CD1c-positive myeloid dendritic cell (primary cell): ENCODE data around the gene TMTC2.

Source experiments
- DNase-seq: peaks from one replicate; pipeline ENCODE4 v3.0.0-alpha.2; 2016; ENCODE audit errors: extremely low spot score

Gene TMTC2

DNA sequence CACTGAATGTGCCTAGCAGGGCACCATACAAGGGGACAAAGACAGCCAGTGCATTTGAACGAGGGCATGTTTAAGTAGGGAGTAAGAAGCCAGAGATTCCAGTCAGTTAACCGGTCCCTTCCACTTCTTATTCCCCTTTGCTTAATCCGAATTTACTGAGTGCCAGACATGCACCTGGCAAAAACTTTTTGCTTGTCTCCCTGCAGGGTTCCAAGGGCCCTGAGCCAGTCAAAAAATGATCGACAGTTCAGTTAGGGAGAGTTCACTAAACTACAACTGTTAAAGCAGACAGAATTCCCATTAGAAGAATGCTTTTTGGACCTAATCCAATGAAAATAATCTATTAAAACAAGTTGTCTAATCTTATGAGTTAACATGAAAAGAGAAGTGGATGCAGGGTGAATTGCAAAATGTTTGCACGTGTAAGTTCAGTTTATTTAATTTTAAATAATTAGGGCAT, 193.8 kb downstream of the TMTC2 start:
- DNase-seq = no peak

DNA sequence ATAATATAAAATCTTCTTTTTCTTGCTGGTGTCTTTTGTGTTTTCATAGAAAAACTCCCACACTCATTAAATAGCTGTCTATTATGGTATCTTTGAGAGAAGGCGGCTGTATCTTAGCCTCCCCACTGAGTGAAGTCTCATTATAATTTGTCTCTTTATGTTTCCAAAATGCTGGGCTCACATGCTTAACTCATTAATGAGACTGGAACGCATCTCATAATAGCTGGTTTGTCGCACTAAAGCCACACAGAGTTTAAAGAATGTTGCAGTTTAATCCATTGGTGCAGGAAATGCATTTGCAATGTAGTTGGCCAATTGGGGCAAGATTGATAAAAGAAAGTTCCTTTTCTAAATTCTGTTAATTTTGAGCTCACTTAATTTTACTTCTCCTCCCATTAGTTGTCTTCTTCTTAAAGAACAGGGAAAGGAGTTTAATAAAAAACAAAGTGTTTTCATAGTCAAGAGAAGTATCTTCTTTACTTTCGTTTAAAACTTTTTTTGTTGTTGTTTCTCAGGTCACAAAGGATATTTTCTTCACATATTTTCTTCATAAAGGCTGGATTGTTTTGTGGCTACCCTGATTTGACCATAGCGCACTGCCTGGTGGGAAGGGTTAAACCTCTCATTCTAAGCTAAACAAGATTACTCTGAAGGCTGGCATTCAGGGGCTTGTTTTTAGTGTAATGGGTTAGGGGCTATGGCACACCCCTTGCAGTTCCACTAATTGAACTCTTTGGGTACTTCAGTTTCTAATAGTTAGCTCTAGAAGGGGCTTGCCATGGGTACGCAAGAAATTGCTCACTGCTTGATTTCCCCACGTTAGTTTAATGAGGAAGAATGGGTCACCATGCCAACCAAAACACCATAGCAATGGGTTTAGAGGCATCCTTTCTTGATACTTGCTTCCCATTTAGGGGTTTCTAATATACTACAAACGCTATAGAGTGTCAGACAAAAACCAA, 197.0 kb downstream of the TMTC2 start:
- DNase-seq = no peak

DNA sequence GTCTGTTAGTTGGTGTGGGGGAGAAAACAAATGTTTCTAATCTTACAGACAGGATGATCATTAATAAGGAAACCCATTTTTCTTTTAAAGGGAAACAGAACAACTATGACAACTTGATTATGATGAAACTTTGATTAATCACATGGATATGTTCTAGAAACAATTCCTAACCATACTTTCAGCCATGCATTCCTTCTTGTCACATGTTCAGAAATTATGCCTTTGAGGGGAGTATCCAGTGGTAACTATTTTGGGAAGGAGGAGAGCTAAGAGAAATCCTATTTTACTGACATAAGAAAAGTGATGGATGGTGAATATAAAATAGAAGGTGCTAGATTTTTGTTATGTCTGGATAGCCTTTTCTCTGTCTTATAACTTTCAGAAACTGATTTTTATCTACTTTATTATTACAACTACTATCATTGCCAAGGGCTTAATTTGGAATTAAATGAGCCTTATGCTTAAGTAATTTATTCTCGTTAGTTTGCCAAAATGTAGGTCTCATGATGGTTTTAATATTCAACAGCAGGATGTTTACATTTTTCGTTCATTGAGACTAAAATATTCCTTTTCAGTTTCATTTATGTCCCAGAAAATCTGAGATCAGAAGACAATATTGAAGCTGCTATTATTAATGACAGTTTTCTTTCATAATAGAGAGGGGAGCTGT, 200.1 kb downstream of the TMTC2 start:
- no peak for DNase-seq

DNA sequence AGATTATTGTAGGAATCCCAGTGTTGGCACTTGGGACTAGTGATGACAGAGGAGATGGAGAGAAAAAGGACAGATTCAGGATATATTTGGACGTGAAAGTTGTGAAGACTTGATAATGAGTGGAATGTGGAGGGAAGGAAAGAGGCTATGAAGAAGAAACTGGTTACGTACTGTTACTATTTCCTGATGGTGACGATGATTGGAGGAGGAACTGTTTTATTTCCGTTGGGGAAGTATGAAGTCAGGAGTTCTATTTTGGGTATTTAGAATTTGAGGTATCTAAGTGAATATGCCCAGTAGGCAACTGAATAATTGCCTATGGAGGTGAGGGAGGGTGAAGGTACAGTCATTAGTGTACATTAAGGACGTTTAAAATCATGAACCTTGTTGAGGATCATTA, 207.2 kb downstream of the TMTC2 start:
- no peak for DNase-seq

DNA sequence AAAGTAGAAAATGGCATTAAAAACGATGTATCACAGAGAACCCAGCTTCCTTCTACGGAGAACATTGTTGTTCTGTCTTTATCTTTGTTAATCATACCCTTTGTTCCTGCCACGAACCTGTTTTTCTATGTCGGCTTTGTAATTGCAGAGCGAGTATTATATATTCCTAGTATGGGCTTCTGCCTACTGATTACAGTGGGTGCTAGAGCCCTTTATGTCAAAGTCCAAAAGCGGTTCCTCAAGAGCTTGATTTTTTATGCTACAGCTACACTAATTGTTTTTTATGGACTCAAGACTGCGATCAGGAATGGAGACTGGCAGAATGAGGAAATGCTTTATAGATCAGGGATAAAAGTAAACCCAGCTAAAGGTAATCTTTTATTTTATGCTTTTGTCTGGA, 209.6 kb downstream of the TMTC2 start:
- DNase-seq = no peak

DNA sequence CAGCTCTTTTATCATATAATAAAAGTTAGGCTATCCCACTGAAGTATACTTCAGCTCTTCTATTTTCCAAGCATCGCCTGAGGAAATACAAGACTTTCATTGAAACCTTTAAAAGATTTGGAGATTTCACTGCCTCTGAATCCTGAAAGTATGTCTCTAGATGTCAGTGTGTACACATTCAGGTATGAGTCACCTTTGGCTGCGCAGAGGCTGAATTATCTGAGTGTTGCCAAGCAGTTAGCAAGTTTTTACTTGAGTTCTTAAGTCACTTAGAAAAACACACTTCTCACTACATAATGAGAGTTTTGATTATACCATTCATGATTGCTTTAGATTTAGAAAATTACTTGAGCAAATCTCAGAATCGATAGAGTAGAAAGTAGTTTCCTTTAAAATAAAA, 210.3 kb downstream of the TMTC2 start:
- no peak for DNase-seq

DNA sequence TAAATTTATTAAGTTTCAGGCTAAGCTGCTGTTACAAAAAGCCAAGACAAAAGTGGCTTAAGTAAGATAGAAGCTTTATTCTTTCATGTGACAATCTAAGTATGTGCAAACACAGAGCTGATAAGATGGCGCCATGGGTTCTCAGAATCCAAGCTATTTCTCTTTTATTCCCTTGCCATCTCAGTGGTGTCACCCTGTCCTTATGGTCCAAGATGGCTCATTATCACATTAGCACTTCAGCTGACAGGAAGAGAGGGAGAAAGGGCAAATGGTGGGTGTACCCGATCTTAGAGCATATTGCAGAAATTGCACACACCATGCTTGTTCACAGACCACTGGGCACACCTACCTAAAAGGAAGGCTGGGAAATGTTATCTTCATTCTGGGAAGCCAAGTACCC, 211.7 kb downstream of the TMTC2 start:
- no peak for DNase-seq

DNA sequence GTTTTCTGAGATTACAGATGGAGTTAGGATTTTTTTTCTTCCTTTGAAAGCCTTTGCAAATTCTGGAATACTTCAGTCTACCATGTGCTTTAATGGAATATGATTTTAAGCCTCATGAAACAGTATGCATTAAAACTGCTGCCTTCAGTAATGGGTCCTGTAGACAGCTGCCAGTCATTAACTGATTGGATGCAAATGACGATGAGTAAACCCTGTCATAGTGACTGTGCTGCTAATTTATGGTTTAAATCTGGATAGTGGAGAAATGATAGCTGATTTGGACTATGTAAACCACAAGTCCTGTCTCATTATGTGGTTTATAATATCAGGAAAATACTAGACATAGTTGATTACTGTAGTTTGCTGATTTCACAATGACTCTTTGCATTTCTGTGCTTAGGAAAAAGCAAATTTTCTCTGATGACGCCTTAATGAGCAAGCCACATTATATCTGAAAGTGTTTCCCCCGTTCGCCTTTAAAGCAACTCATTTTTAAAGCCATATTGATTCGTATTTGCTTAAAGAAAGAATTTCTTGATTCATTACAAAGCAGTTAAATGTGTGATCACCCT, 217.6 kb downstream of the TMTC2 start:
- DNase-seq = no peak

DNA sequence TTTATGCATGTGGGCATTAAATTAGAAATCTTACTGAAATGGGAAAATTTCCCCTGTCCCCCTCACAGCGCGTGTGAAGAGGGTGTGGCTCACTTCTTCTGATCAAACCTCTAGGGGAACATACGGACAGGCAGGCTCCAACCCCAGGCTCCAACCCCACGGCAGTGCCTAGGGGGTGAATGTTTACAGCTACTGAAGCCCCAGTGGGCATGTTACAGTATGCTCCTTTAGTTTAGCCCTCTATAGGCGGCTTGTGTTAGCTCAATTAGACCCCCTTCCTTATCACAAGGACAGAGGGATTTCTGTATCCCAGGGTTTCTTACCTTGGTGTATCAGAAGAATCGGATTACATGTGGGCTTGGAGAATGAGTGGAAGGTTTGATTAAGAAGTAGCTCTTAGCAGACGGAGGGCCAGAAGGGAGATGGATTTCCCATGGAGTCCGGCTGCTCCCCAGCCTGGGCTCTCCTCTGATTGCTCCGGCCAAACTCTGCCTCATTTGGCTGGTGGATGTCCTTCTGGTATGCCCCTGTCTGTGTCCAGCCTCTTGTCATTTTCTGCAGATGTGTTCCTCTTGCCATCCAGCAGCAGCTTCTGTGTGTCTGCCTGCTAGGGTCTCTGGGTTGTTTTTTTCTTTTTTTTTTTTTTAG, 223.7 kb downstream of the TMTC2 start:
- DNase-seq = no peak

DNA sequence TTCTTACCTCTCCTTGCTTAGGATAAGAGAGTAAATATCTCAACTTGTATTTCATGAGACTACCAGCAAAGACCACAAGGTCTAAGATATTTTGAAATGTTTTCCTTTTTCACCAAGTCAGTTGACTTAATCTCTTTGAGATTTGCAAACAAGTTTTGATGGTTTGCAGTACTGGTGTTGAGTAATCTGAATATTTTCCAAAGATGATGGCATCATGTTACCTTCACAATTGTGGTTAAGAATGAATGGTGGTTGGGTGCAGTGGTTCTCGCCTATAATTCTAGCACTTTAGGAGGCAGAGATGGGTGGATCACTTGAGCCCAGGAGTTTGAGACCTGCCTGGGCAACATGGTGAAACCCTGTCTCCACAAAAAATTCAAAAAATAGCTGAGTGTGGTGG, 225.7 kb downstream of the TMTC2 start:
- DNase-seq = no peak

DNA sequence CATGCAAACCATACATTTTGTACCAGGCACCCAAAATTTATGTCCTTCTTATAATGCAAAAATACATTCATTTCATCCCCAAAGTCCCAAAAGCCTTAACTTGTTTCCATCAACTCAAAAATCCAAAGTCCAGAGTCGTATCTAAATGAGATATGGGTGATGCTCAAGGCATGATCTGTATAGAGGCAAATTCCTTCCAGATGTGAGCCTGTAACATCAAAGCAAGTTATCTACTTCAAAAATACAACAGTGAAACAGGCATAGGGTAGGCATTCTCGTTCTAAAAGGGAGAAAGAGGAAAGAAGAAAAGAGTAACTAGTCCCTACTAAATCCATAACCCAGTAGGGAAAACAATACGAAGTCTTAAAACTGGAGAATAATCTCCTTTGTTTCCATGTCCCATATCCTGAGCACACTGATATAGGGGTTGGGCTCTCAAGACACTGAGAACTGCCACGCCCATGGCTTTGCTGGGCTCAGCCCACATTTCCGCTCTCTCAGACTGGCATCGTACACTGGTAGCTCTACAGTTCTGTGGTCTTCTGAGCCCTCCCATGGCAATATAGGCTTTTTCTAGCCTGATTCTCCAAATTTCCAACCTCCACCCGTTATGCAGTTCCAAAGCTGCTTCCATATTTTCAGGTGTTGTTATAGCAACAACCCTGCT, 232.8 kb downstream of the TMTC2 start:
- DNase-seq = no peak

DNA sequence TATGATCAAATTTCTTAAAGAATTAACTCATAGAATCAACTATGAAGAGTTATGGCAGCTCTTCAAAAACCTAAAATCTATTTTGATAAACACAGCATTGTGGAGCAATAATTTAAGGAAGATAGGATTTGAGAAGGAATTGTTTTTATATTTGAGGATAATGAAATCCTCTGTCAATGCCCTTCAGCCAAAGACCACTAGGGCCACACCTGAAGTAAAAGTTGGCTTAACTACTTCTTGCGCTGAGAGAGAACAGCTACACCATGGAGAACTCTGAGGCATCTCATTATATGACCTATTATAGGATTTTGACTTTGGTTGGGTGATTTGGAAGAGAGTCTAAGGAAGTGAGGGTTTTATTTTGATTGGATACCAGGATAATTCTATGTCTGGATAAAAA, 237.2 kb downstream of the TMTC2 start:
- DNase-seq = no peak

DNA sequence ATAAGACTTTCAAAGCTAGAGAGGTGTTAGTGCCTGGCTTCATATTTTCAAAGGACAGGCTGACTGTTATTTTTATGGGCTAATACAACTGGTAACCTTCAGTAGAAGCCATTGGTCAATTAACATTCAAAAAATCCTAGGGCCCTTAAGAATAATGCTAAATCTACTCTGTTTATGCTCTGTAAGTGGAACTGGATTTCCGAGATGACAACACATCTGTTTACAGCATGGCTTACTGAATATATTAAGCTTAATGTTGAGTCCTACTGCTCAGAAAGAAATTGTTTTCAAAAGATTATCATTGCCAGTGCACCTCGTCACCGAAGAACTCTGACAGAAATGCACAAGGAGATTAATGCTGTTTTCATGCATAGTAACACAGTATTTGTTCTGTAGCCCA, 239.9 kb downstream of the TMTC2 start:
- no peak for DNase-seq

DNA sequence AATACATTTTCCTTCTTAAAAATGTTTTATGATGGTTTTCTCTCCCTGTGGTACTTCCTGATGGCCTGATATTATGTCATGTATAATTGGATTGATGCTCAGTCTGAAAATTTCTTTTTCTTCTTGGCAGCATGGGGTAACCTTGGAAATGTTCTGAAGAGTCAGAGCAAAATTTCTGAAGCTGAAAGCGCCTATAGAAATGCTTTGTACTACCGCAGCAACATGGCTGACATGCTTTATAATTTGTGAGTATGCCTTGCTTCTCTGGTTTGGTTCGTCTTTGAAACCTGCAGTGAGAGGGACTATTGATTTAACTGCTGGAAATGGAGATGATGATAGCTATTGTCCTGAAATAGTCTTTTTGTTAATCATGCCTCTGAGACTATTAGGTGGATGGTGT, 243.6 kb downstream of the TMTC2 start:
- no peak for DNase-seq

DNA sequence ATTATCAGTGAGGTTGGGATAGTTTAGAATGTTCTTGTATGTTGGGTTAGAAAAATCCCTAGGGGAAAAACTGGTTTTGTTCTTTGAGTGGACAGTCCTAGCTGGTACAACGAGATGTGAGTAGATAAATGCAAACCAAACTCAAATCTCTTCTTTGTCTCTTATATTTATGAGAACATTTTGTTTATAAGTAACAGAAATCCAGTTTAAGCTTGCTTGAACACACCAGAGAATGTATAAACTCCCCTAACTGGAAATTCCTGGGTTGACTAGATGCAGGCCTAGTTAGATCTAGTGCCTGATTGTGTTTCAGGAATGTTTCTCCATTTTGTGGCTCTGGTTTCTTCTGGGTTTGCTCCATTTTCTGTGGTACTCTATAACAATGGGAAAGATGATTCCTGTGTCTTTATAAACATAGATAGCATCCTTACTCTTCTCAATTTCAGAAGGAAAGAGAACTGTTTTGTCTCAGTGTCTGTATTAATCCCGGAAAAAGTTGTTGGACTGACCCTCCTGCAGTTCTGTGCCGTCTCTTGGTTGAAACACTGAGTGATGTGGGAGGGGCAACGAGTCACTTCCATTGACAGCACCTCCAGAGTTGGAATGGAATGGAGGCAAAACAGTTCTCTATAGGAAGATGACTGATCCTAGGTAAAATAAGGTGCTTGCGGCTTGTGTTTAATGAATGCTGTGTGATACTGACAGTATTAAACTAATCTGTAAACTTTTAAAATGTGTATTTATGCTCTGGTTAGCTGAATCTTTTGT, 244.8 kb downstream of the TMTC2 start:
- DNase-seq = no peak

DNA sequence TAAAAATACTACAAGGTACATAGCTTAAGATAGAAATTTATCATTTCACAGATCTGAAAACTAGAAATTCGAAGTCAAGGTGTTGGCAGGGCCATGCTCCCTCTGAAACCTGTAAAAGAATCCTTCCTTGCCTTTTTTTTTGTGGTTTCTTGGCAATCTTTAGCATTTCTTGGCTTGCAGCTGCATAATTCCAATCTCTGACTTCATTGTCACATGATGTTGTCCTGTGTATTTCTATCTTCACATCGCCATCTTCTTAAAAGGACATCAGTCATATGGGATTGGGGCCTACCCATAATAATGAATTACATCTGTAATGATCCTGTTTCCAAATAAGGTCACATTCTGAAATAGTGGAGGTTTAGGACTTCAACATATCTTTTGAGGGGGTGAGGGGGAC, 250.4 kb downstream of the TMTC2 start:
- no peak for DNase-seq

DNA sequence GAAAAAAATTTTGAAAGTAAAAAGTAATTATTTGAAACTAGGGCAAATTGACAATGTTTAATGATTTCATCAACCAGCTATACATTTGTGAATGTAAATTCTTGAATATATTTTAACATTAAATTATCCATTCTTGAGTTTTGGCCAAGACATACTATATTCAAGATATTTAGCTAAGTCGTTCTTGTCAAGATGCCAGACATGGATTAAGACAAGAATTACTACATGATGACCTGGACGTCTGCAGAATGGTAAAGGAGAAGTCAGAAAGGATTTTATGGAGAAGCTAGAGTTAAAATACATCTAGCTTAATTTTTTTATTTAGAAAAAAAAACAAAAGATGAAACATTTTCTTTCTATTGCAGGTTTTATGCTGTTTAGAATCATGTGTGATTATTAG, 255.8 kb downstream of the TMTC2 start:
- no peak for DNase-seq

DNA sequence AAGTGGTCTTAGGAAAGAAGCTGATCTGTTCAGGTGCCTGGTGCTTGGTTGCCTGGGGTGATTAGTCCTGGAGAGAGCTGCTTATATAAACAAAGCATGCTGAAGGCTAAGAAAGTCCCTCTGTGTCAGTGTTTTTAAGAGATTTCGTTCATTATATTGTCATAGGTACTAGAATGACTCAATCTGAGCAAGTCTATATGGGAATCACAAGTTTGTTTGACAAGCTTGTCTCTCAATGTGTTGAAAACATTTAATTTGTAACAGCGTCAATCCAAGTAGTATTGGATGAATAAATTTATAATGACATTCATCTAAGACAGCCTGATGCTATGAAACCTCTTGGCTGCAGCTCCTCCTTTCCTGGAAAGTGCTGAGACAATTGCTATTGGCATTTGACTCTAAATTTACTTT, 256.3 kb downstream of the TMTC2 start:
- no peak for DNase-seq

DNA sequence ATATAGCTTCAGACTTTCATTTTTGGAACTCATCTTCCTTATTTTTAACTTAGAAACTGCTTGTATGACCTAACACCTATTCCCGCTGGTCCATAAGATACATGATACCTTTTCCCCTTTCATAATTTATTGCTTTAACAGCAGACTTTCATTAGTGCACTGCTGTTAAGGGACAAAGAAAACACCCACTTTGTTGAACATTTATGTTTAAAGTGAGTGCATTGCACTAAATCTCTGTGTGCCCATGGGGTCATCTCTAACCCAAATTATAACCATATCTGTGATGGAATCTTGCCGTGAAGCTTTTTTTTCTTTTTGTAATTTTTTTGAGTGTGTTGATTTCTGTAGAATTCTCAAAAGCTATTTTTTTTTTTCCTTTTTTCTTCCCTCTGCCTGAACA, 261.8 kb downstream of the TMTC2 start:
- no peak for DNase-seq

DNA sequence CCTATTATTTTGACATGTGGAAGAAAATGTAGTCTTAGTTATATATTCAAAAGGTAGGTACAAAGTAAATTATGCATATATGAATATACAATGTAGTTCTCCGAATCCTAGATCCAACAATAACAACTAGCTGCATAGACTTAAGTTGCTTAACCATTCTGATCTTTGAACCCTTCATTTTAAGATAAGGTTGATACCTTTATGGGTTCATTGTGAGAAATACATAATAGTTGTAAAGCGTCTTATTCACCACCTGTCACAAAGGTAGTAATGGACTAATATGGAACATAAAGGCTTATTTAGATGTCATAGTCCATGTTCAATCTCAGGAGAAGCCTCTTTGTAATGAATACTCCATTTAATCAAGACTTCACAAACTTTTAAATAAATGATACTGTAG, 263.6 kb downstream of the TMTC2 start:
- DNase-seq = no peak

DNA sequence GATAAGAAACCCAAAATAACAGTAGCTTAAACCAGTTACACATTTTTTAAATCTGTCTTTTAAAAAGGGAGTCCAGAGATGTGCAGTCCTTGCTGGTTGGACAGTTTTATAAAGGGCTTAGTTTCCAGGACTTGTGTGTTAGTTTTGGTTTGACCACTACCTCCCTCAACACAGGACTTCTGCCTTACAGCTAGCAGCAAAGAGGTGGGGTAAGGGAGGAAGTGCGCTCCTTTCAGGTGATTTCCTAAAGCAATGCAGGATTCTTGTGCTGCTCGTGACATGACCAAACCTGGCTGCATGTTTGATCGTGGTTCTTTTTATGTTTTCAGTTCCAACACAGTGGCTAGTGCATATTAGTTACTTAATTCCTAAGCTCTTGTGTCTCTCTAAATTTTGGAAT, 266.2 kb downstream of the TMTC2 start:
- DNase-seq = no peak
